WTC11 (cell line): ENCODE measurements around the gene APOBEC2. TPM values are rescaled to one million over a fixed set of nuclear protein-coding genes. Genes with fewer than 3 reads are reported as not detected.
A peak's percentile ranks its signal among the peaks of the same experiment; 100 is the strongest.

ENCODE experiments used
- ATAC-seq: fragments of 200-7000 bp; cut with Tn5 transposase; 2 replicates; pipeline ENCODE4 v1.10.0; 2021; ENCODE audit warnings: mild to moderate bottlenecking, moderate library complexity
- CTCF ChIA-PET: fragments of 300-600 bp; sonication (Branson Sonifier 250); formaldehyde crosslinking; loops from one replicate; lab custom pipeline; 2021; ENCODE audit warnings: antibody characterized with exemption; lab: Charles Lee
- POLR2A ChIA-PET: fragments of 350-600 bp; sonication (Branson Sonifier 250); formaldehyde crosslinking; loops from one replicate; lab custom pipeline; 2021; ENCODE audit warnings: antibody characterized with exemption; lab: Charles Lee
- DNase-seq: peaks from one replicate; pipeline ENCODE4 v3.0.0; 2021; ENCODE audit warnings: low spot score
- H3K27ac Mint-ChIP-seq: 2 replicates; pipeline ENCODE4 v1.8.0; 2021; ENCODE audit warnings: mixed read lengths
- H3K27me3 Mint-ChIP-seq: 2 replicates; pipeline ENCODE4 v1.8.0; 2021; ENCODE audit warnings: low read depth, mild to moderate bottlenecking, moderate library complexity, mixed read lengths
- H3K36me3 Mint-ChIP-seq: 2 replicates; pipeline ENCODE4 v1.8.0; 2021; ENCODE audit warnings: mixed read lengths
- H3K4me1 Mint-ChIP-seq: 2 replicates; pipeline ENCODE4 v1.8.0; 2022; ENCODE audit warnings: mixed read lengths
- H3K4me3 Mint-ChIP-seq: 2 replicates; pipeline ENCODE4 v1.8.0; 2021; ENCODE audit warnings: mild to moderate bottlenecking, moderate library complexity, mixed read lengths
- H3K9me3 Mint-ChIP-seq: 2 replicates; pipeline ENCODE4 v1.8.0; 2021; ENCODE audit warnings: mixed read lengths
- AFF4 ChIP-seq: sonication (generic); formaldehyde crosslinking; IDR thresholded peaks from 2 replicates; pipeline ENCODE4 v1.8.1; 2023; ENCODE audit warnings: mild to moderate bottlenecking, missing genetic modification reagents, borderline replicate concordance
- CTCF ChIP-seq: fragments of 200-600 bp; IDR thresholded peaks from 2 replicates; pipeline ENCODE4 v1.8.0; 2022; ENCODE audit warnings: antibody characterized with exemption
- E2F5 ChIP-seq: sonication (generic); formaldehyde crosslinking; IDR thresholded peaks from 2 replicates; pipeline ENCODE4 v1.8.1; 2022; ENCODE audit warnings: mild to moderate bottlenecking, moderate library complexity, missing genetic modification reagents
- FOXP4 ChIP-seq: sonication (generic); formaldehyde crosslinking; IDR thresholded peaks from 2 replicates; pipeline ENCODE4 v1.8.0; 2022; ENCODE audit warnings: mild to moderate bottlenecking, missing genetic modification reagents
- JAZF1 ChIP-seq: fragments of 250-450 bp; sonication (Bioruptor Pico); IDR thresholded peaks from 2 replicates; pipeline ENCODE4 v1.9.0; 2021; ENCODE audit warnings: moderate library complexity, mild to moderate bottlenecking, inconsistent platforms
- MLX ChIP-seq: sonication (generic); formaldehyde crosslinking; IDR thresholded peaks from 2 replicates; pipeline ENCODE4 v1.8.1; 2023; ENCODE audit warnings: mild to moderate bottlenecking, missing genetic modification reagents, moderate library complexity
- MYBL2 ChIP-seq: sonication (generic); formaldehyde crosslinking; IDR thresholded peaks from 2 replicates; pipeline ENCODE4 v1.8.1; 2023; ENCODE audit warnings: mild to moderate bottlenecking, moderate library complexity, missing genetic modification reagents
- NFATC4 ChIP-seq: fragments of 250-450 bp; sonication (Bioruptor Pico); IDR thresholded peaks from 2 replicates; pipeline ENCODE4 v1.9.0; 2021; ENCODE audit warnings: mild to moderate bottlenecking
- NFE2L1 ChIP-seq: sonication (generic); formaldehyde crosslinking; IDR thresholded peaks from 2 replicates; pipeline ENCODE4 v1.8.1; 2023; ENCODE audit warnings: missing genetic modification reagents
- OVOL2 ChIP-seq: fragments of 250-450 bp; sonication (Bioruptor Pico); IDR thresholded peaks from 2 replicates; pipeline ENCODE4 v1.9.0; 2021; ENCODE audit warnings: mild to moderate bottlenecking, borderline replicate concordance
- RORB ChIP-seq: fragments of 250-450 bp; sonication (Bioruptor Pico); IDR thresholded peaks from 2 replicates; pipeline ENCODE4 v1.9.0; 2021; ENCODE audit warnings: mild to moderate bottlenecking
- SMAD4 ChIP-seq: sonication (generic); formaldehyde crosslinking; IDR thresholded peaks from 2 replicates; pipeline ENCODE4 v1.8.0; 2022; ENCODE audit warnings: mild to moderate bottlenecking, missing genetic modification reagents
- TP53 ChIP-seq: sonication (generic); formaldehyde crosslinking; IDR thresholded peaks from 2 replicates; pipeline ENCODE4 v1.8.1; 2023; ENCODE audit warnings: mild to moderate bottlenecking, missing genetic modification reagents
- ZNF317 ChIP-seq: sonication (generic); formaldehyde crosslinking; IDR thresholded peaks from 2 replicates; pipeline ENCODE4 v1.8.1; 2023; ENCODE audit warnings: low read depth, mild to moderate bottlenecking, moderate library complexity, missing genetic modification reagents, borderline replicate concordance
- ZNF396 ChIP-seq: fragments of 250-450 bp; sonication (Bioruptor Pico); IDR thresholded peaks from 2 replicates; pipeline ENCODE4 v1.8.0; 2021; ENCODE audit warnings: mild to moderate bottlenecking, moderate library complexity, borderline replicate concordance
- ZNF512 ChIP-seq: sonication (generic); formaldehyde crosslinking; IDR thresholded peaks from 2 replicates; pipeline ENCODE4 v1.8.1; 2022; ENCODE audit warnings: missing genetic modification reagents, borderline replicate concordance
- total RNA-seq: library from RNA; stranded (reverse); gene quantifications from 3 replicates; pipeline ENCODE4 v1.2.3, GENCODE V29; 2021

APOBEC2 gene
- total RNA-seq, 1 experiment from 2014 or later: not detected

- no peak for TF ChIP-seq CTCF
These were observed 27.0 kb upstream of the APOBEC2 start (continued) for GRCh38 chr6:41025966-41026530.

GRCh38 chr6:41027241-41027640 lies 25.8 kb upstream of the APOBEC2 start:
- ChIA-PET POLR2A (interaction anchor here (0.9 to 1.0 kb wide), 2 partner anchors 28 to 133 kb away, joined by 3 to 6 read pairs; no protein-coding TSS in a partner anchor), CTCF (interaction anchor here (0.6 to 3.2 kb wide), 59 partner anchors 9 to 1093 kb away, joined by 3 to 97 read pairs (median 4); partner anchors contain the start of genes NFYA, OARD1, TSPO2 and UNC5CL)
- H3K27ac Mint-ChIP-seq: peak overlapping the region; percentile 2; the same call in 1 of the 2 replicates
- TF ChIP-seq SMAD4 (CRISPR knock-in tag) (no peak), MLX (CRISPR knock-in tag) (no peak), RORB (CRISPR knock-in tag) (no peak), ZNF317 (CRISPR knock-in tag) (no peak), FOXP4 (CRISPR knock-in tag) (no peak), ZNF512 (no peak), NFATC4 (CRISPR knock-in tag) (no peak), OVOL2 (CRISPR knock-in tag) (no peak), TP53 (CRISPR knock-in tag) (no peak)
- DNase-seq: no peak
- peak overlapping the region; percentile 64 for H3K4me3 Mint-ChIP-seq
- no peaks in the 10 kb centered on the region for H3K9me3 Mint-ChIP-seq
- no peaks in the 10 kb centered on the region; the same call in 1 of the 2 replicates for H3K27me3 Mint-ChIP-seq
- H3K36me3 Mint-ChIP-seq: no peaks in the 10 kb centered on the region
- peaks cover 23% of the 10 kb centered on the region for H3K4me1 Mint-ChIP-seq
- ATAC-seq: no peak

- ATAC-seq (peak; percentile 86), DNase-seq (peak; percentile 87)
- H3K27ac Mint-ChIP-seq: no peak overlapping the region
- H3K36me3 Mint-ChIP-seq: no peaks in the 10 kb centered on the region
- H3K27me3 Mint-ChIP-seq: no peaks in the 10 kb centered on the region; the same call in 1 of the 2 replicates
- H3K4me3 Mint-ChIP-seq: peak overlapping the region; percentile 64
- H3K4me1 Mint-ChIP-seq: peaks cover 23% of the 10 kb centered on the region
- no peaks in the 10 kb centered on the region for H3K9me3 Mint-ChIP-seq
- CTCF ChIA-PET: interaction anchor here (0.6 to 3.2 kb wide), 71 partner anchors 10 to 1093 kb away, joined by 3 to 97 read pairs (median 4); partner anchors contain the start of genes LRFN2, NFYA, OARD1 and TSPO2
- POLR2A ChIA-PET: interaction anchor here (0.8 to 1.5 kb wide), 4 partner anchors 11 to 134 kb away, joined by 3 to 6 read pairs (median 4); partner anchors contain the start of gene UNC5CL
- TF ChIP-seq E2F5 (CRISPR knock-in tag) (0 out of 2 replicates have a peak, but pooled peaks have one; percentile 50), NFE2L1 (CRISPR knock-in tag) (no peak), ZNF396 (no peak), JAZF1 (CRISPR knock-in tag) (no peak), AFF4 (CRISPR knock-in tag) (no peak), MYBL2 (0 out of 2 replicates have a peak, but pooled peaks have one; percentile 41)
These were observed 25.0 kb upstream of the APOBEC2 start for GRCh38 chr6:41027799-41028560.
